NB4 (cell line): ENCODE measurements around the gene ARFIP2.

Experiments used
- MYC ChIP-seq: IDR thresholded peaks from 2 replicates; pipeline ENCODE4 v1.6.1; 2011; ENCODE audit warnings: low read depth, low read length
- POLR2A ChIP-seq: IDR thresholded peaks from 2 replicates; pipeline ENCODE4 v1.6.1; 2011; ENCODE audit warnings: mild to moderate bottlenecking; ENCODE audit not compliant: insufficient read length; ENCODE audit errors: extremely low read depth
- TF ChIP-seq, protein P1 (sequence below): IDR thresholded peaks from one replicate; pipeline ENCODE4 v1.5.1; 2012; ENCODE audit warnings: low read depth, low read length
- TF ChIP-seq, protein P2 (sequence below): IDR thresholded peaks from 2 replicates; pipeline ENCODE4 v1.6.1; 2011; ENCODE audit warnings: low read depth, low read length

DNA sequence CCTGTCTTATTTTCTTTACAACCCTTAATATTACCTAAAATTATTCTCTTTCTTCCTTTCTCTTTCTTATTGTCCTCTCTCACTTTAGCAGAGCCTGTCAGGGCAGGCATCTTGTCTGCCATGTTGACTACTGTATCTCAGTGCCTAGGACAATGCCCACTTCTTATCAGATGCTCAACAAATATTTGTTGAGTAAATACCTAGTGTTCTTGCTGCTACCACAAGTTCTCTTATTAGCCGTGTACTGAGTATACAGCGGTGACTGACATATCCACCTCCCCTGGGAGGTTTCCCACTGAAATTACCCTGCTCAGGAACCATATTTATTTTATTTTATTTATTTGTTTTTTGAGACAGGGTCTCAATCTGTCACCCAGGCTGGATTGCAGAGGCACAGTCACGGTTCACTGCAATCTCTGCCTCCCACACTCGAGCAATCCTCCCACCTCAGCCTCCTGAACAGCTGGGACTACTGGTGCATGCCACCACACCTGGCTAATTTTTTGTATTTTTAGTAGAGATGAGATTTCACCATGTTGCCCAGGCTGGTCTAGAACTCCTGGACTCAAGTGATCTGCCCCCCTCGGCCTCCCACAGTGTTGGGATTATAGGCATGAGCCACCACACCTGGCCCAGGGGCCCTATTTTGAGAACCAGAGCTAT is 47.0 kb downstream of the ARFIP2 start:
- TF ChIP-seq, protein P1, sequence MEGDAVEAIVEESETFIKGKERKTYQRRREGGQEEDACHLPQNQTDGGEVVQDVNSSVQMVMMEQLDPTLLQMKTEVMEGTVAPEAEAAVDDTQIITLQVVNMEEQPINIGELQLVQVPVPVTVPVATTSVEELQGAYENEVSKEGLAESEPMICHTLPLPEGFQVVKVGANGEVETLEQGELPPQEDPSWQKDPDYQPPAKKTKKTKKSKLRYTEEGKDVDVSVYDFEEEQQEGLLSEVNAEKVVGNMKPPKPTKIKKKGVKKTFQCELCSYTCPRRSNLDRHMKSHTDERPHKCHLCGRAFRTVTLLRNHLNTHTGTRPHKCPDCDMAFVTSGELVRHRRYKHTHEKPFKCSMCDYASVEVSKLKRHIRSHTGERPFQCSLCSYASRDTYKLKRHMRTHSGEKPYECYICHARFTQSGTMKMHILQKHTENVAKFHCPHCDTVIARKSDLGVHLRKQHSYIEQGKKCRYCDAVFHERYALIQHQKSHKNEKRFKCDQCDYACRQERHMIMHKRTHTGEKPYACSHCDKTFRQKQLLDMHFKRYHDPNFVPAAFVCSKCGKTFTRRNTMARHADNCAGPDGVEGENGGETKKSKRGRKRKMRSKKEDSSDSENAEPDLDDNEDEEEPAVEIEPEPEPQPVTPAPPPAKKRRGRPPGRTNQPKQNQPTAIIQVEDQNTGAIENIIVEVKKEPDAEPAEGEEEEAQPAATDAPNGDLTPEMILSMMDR = no peak
- TF ChIP-seq, protein P2, sequence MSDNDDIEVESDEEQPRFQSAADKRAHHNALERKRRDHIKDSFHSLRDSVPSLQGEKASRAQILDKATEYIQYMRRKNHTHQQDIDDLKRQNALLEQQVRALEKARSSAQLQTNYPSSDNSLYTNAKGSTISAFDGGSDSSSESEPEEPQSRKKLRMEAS = no peak
- no peak for TF ChIP-seq POLR2A
- TF ChIP-seq MYC = no peak
